ENCODE data around the gene HK3.

- TF ChIP-seq POLR2AphosphoS5 (IDR thresholded peaks at IDR 0.05; ENCODE audit: low read depth, low read length) (no peak), ASH2L (IDR thresholded peaks at IDR 0.05; ENCODE audit: low read length) (no peak), CTCF (IDR thresholded peaks at IDR 0.05; ENCODE audit: control extremely low read depth in 1 of 3, insufficient read depth in 1 of 3, low read depth in 1 of 3, low read length in 3 of 3) (no peak), RAD21 (IDR thresholded peaks at IDR 0.05 in 1 of 2, conservative IDR thresholded peaks at IDR 0.05 in 1 of 2; ENCODE audit: low read depth in 2 of 2, low read length in 2 of 2) (no peak), CHD2 (IDR thresholded peaks at IDR 0.05; ENCODE audit: low read length) (no peak), ATF3 (IDR thresholded peaks at IDR 0.05; ENCODE audit: insufficient read depth, low read depth, low read length) (no peak), YY1 (IDR thresholded peaks at IDR 0.05; ENCODE audit: low read depth, low read length) (no peak), JUN (IDR thresholded peaks at IDR 0.05; ENCODE audit: low read depth, low read length) (no peak)
- TF ChIP-seq, protein P1, sequence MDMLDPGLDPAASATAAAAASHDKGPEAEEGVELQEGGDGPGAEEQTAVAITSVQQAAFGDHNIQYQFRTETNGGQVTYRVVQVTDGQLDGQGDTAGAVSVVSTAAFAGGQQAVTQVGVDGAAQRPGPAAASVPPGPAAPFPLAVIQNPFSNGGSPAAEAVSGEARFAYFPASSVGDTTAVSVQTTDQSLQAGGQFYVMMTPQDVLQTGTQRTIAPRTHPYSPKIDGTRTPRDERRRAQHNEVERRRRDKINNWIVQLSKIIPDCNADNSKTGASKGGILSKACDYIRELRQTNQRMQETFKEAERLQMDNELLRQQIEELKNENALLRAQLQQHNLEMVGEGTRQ (IDR thresholded peaks at IDR 0.05; ENCODE audit: low read length): no peak
These were observed 52.6 kb downstream of the HK3 start for GRCh38 chr5:176846335-176847140.

Measured in H1 (cell line).